ENCODE data around the gene SPOCK1. TPM values are rescaled to one million over a fixed set of nuclear protein-coding genes. Genes with fewer than 3 reads are reported as not detected.

Gene SPOCK1
- polyA plus RNA-seq, 2 of the 4 experiments (the other 2 are of a cell fraction): 28.9 to 40.8 TPM

DNA sequence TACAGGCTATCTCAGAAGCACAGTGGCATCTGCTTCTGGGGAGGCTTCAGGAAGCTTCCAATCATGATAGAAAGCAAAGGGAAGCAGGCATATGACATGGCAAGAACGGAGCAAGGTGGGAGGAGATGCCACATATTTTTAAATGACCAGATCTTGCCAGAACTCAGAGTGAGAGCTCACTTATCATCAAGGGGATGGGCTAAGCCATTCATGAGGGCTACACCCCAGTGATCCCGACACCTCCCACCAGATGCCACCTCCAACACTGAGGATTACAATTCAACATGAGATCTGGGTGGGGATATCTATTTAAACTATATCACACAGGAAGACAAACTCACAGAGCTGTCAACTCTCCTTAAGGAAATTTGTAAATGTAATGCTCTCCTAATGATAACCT, 258.8 kb downstream of the SPOCK1 start:
- no peaks in the 10 kb centered on the region for H3K9me3 ChIP-seq
- H3K4me1 ChIP-seq: no peaks in the 10 kb centered on the region
- no peak for DNase-seq (ENCODE audit: low read depth in 1 of 2, low spot score in 1 of 2)
- ATAC-seq: no peak
- FAIRE-seq: no peak
- TF ChIP-seq, protein P1, sequence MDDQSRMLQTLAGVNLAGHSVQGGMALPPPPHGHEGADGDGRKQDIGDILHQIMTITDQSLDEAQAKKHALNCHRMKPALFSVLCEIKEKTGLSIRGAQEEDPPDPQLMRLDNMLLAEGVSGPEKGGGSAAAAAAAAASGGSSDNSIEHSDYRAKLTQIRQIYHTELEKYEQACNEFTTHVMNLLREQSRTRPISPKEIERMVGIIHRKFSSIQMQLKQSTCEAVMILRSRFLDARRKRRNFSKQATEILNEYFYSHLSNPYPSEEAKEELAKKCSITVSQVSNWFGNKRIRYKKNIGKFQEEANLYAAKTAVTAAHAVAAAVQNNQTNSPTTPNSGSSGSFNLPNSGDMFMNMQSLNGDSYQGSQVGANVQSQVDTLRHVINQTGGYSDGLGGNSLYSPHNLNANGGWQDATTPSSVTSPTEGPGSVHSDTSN (IDR thresholded peaks at IDR 0.05): no peak
- TF ChIP-seq KDM1A (IDR thresholded peaks at IDR 0.05; ENCODE audit: low read depth) (no peak), RCOR1 (IDR thresholded peaks at IDR 0.05; ENCODE audit: low read depth, low read length) (no peak), BHLHE40 (IDR thresholded peaks at IDR 0.05; ENCODE audit: low read depth, low read length) (no peak), POLR2AphosphoS2 (conservative IDR thresholded peaks at IDR 0.05; ENCODE audit: low read length) (no peak)
- TF ChIP-seq, protein P2, sequence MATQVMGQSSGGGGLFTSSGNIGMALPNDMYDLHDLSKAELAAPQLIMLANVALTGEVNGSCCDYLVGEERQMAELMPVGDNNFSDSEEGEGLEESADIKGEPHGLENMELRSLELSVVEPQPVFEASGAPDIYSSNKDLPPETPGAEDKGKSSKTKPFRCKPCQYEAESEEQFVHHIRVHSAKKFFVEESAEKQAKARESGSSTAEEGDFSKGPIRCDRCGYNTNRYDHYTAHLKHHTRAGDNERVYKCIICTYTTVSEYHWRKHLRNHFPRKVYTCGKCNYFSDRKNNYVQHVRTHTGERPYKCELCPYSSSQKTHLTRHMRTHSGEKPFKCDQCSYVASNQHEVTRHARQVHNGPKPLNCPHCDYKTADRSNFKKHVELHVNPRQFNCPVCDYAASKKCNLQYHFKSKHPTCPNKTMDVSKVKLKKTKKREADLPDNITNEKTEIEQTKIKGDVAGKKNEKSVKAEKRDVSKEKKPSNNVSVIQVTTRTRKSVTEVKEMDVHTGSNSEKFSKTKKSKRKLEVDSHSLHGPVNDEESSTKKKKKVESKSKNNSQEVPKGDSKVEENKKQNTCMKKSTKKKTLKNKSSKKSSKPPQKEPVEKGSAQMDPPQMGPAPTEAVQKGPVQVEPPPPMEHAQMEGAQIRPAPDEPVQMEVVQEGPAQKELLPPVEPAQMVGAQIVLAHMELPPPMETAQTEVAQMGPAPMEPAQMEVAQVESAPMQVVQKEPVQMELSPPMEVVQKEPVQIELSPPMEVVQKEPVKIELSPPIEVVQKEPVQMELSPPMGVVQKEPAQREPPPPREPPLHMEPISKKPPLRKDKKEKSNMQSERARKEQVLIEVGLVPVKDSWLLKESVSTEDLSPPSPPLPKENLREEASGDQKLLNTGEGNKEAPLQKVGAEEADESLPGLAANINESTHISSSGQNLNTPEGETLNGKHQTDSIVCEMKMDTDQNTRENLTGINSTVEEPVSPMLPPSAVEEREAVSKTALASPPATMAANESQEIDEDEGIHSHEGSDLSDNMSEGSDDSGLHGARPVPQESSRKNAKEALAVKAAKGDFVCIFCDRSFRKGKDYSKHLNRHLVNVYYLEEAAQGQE (IDR thresholded peaks at IDR 0.05): no peak
- H3K4me2 ChIP-seq: no peak overlapping the region
- CTCF ChIA-PET: interaction anchor here (0.8 to 1.0 kb wide), 2 partner anchors 13 to 39 kb away, joined by 3 to 4 read pairs; no protein-coding TSS in a partner anchor
- POLR2A ChIA-PET: no interaction called here
- H3K27ac ChIP-seq: no peak overlapping the region
- 42% methylated on average over 2 of the region's 2 CpGs for WGBS (ENCODE audit: missing lambda C conversion rate)
- no peak overlapping the region for H3K4me3 ChIP-seq

DNA sequence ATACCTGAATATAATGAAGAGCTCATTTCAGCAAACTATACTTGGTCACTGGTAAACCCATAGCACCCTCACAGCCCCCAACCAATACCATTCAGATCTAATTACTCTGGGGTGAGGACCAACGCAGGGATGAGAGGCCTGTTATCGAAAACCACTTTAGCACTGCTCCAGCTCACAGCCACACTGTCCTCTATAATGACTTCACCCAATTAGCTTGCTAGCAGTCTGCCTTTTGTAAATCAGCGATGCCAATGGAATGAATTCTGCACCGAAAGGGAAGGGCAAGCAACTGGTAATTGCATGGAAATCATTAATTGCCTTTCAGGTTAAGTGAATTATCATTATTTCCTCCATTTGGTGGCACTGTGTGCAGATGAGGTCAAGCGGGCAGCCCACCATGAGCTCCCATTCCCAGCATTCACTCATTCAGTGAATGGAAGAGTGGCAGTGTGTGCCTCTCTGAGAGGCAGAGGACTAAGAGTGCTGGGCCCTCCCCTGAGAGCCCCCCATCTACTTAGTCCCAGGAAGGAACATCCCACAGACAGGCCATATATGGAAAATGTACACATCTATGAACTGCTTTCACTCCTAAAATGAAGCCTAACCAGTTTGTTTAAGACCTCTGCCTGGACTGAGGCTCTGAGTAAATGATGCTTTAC, 262.1 kb downstream of the SPOCK1 start:
- no peak overlapping the region for H3K27ac ChIP-seq
- FAIRE-seq: no peak
- ChIA-PET CTCF (interaction anchor here (0.7 to 1.2 kb wide), 5 partner anchors 8 to 262 kb away, joined by 3 to 4 read pairs (median 3); partner anchors contain the start of gene SPOCK1), POLR2A (no interaction called here)
- 72% methylated on average over 5 of the region's 5 CpGs for WGBS (ENCODE audit: missing lambda C conversion rate)
- H3K4me3 ChIP-seq: no peak overlapping the region
- DNase-seq (ENCODE audit: low read depth in 1 of 2, low spot score in 1 of 2): no peak
- TF ChIP-seq HEYL (CRISPR knock-in tag; IDR thresholded peaks at IDR 0.05) (no peak), RARB (CRISPR knock-in tag; IDR thresholded peaks at IDR 0.05) (no peak), JUNB (IDR thresholded peaks at IDR 0.05) (no peak), GATA3 (IDR thresholded peaks at IDR 0.05; ENCODE audit: borderline replicate concordance) (no peak), PHF8 (IDR thresholded peaks at IDR 0.05; ENCODE audit: borderline replicate concordance, low read depth) (no peak), CHD2 (IDR thresholded peaks at IDR 0.05; ENCODE audit: low read length, partially characterized antibody) (no peak), RAD21 (conservative IDR thresholded peaks at IDR 0.05 in 1 of 2, IDR thresholded peaks at IDR 0.05 in 1 of 2) (no peak), KDM1A (IDR thresholded peaks at IDR 0.05; ENCODE audit: low read depth) (no peak), HDAC2 (IDR thresholded peaks at IDR 0.05) (no peak), CEBPB (IDR thresholded peaks at IDR 0.05) (no peak), POLR2AphosphoS2 (conservative IDR thresholded peaks at IDR 0.05; ENCODE audit: low read length) (no peak), NR3C1 (IDR thresholded peaks at IDR 0.05) (no peak)
- TF ChIP-seq, protein P3, sequence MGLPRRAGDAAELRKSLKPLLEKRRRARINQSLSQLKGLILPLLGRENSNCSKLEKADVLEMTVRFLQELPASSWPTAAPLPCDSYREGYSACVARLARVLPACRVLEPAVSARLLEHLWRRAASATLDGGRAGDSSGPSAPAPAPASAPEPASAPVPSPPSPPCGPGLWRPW (IDR thresholded peaks at IDR 0.05): no peak
- TF ChIP-seq, protein P4, sequence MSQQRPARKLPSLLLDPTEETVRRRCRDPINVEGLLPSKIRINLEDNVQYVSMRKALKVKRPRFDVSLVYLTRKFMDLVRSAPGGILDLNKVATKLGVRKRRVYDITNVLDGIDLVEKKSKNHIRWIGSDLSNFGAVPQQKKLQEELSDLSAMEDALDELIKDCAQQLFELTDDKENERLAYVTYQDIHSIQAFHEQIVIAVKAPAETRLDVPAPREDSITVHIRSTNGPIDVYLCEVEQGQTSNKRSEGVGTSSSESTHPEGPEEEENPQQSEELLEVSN (IDR thresholded peaks at IDR 0.05; ENCODE audit: borderline replicate concordance, low read depth): no peak
- no peaks in the 10 kb centered on the region for H3K4me1 ChIP-seq
- no peaks in the 10 kb centered on the region for H3K9me3 ChIP-seq
- ATAC-seq: no peak
- no peak overlapping the region for H3K4me2 ChIP-seq
